ENCODE measurements around the gene AQP5.
A peak's percentile ranks its signal among the peaks of the same experiment; 100 is the strongest.
"Not testable (repeated sequence)": the region's sequence is repeated elsewhere in the genome, so short reads cannot be mapped to it uniquely, and the experiment has no call there.

Gene AQP5

GRCh38 chr12:49984476-49985359 lies 23.0 kb downstream of the AQP5 start:
- H3K36me3 Mint-ChIP-seq (ENCODE audit: low read depth) = peaks cover 17% of the 10 kb centered on the region
- no peak overlapping the region for H3K4me3 Mint-ChIP-seq
- no peak overlapping the region for H3K27ac Mint-ChIP-seq
- no peaks in the 10 kb centered on the region for H3K27me3 Mint-ChIP-seq (ENCODE audit: low read depth)
- no peaks in the 10 kb centered on the region for H3K4me1 Mint-ChIP-seq (ENCODE audit: low read depth)
- no peaks in the 10 kb centered on the region for H3K9me3 Mint-ChIP-seq

GRCh38 chr12:49985981-49986380 lies 24.3 kb downstream of the AQP5 start:
- no peak overlapping the region for H3K4me3 Mint-ChIP-seq
- no peaks in the 10 kb centered on the region for H3K4me1 Mint-ChIP-seq (ENCODE audit: low read depth)
- H3K36me3 Mint-ChIP-seq (ENCODE audit: low read depth) = peaks cover 26% of the 10 kb centered on the region
- no peaks in the 10 kb centered on the region for H3K27me3 Mint-ChIP-seq (ENCODE audit: low read depth)
- no peak overlapping the region for H3K27ac Mint-ChIP-seq
- no peaks in the 10 kb centered on the region for H3K9me3 Mint-ChIP-seq

- peaks cover 26% of the 10 kb centered on the region for H3K36me3 Mint-ChIP-seq (ENCODE audit: low read depth)
- not testable (repeated sequence) for H3K27me3 Mint-ChIP-seq (ENCODE audit: low read depth); H3K9me3 Mint-ChIP-seq; H3K4me1 Mint-ChIP-seq (ENCODE audit: low read depth); H3K27ac Mint-ChIP-seq; H3K4me3 Mint-ChIP-seq
Measured at GRCh38 chr12:49986476-49986875, 24.8 kb downstream of the AQP5 start.

GRCh38 chr12:49987625-49988303 lies 26.1 kb downstream of the AQP5 start:
- Mint-ChIP-seq H3K27ac (no peak overlapping the region), H3K27me3 (ENCODE audit: low read depth) (no peaks in the 10 kb centered on the region), H3K4me1 (ENCODE audit: low read depth) (no peaks in the 10 kb centered on the region), H3K4me3 (no peak overlapping the region), H3K9me3 (no peaks in the 10 kb centered on the region), H3K36me3 (ENCODE audit: low read depth) (peaks cover 35% of the 10 kb centered on the region)

- not testable (repeated sequence) for H3K4me1 Mint-ChIP-seq (ENCODE audit: low read depth); H3K4me3 Mint-ChIP-seq; H3K27me3 Mint-ChIP-seq (ENCODE audit: low read depth); H3K27ac Mint-ChIP-seq; H3K9me3 Mint-ChIP-seq
- peaks cover 45% of the 10 kb centered on the region for H3K36me3 Mint-ChIP-seq (ENCODE audit: low read depth)
Measured at GRCh38 chr12:49989400-49989799, 27.7 kb downstream of the AQP5 start.

GRCh38 chr12:49990273-49990672 lies 28.6 kb downstream of the AQP5 start:
- no peak overlapping the region for H3K27ac Mint-ChIP-seq

GRCh38 chr12:49998453-49998852 lies 36.8 kb downstream of the AQP5 start:
- no peaks in the 10 kb centered on the region for H3K9me3 Mint-ChIP-seq
- H3K27me3 Mint-ChIP-seq (ENCODE audit: low read depth) = no peaks in the 10 kb centered on the region
- no peak overlapping the region for H3K4me3 Mint-ChIP-seq
- H3K4me1 Mint-ChIP-seq (ENCODE audit: low read depth) = no peaks in the 10 kb centered on the region
- H3K27ac Mint-ChIP-seq = no peak overlapping the region
- peaks cover 37% of the 10 kb centered on the region for H3K36me3 Mint-ChIP-seq (ENCODE audit: low read depth)

More at GRCh38 chr12:49990273-49990672, 28.6 kb downstream of the AQP5 start:
- Mint-ChIP-seq H3K9me3 (no peaks in the 10 kb centered on the region), H3K36me3 (ENCODE audit: low read depth) (peaks cover 47% of the 10 kb centered on the region), H3K4me3 (no peak overlapping the region), H3K4me1 (ENCODE audit: low read depth) (no peaks in the 10 kb centered on the region), H3K27me3 (ENCODE audit: low read depth) (no peaks in the 10 kb centered on the region)

- H3K36me3 Mint-ChIP-seq (ENCODE audit: low read depth) = peaks cover 39% of the 10 kb centered on the region
- no peaks in the 10 kb centered on the region for H3K27me3 Mint-ChIP-seq (ENCODE audit: low read depth)
- H3K4me1 Mint-ChIP-seq (ENCODE audit: low read depth) = peaks cover 12% of the 10 kb centered on the region
- no peak overlapping the region for H3K4me3 Mint-ChIP-seq
- no peaks in the 10 kb centered on the region for H3K9me3 Mint-ChIP-seq
- no peak overlapping the region for H3K27ac Mint-ChIP-seq
Measured at GRCh38 chr12:50003595-50003994, 41.9 kb downstream of the AQP5 start.

- Mint-ChIP-seq H3K36me3 (ENCODE audit: low read depth) (peaks cover 35% of the 10 kb centered on the region), H3K27me3 (ENCODE audit: low read depth) (no peaks in the 10 kb centered on the region), H3K4me3 (no peak overlapping the region), H3K27ac (no peak overlapping the region), H3K9me3 (no peaks in the 10 kb centered on the region), H3K4me1 (ENCODE audit: low read depth) (peaks cover 16% of the 10 kb centered on the region)
Measured at GRCh38 chr12:50004696-50005095, 43.0 kb downstream of the AQP5 start.

- Mint-ChIP-seq H3K9me3 (no peaks in the 10 kb centered on the region), H3K36me3 (ENCODE audit: low read depth) (peaks cover 37% of the 10 kb centered on the region), H3K4me3 (no peak overlapping the region), H3K27ac (peak overlapping the region; percentile 31), H3K4me1 (ENCODE audit: low read depth) (peaks cover 17% of the 10 kb centered on the region), H3K27me3 (ENCODE audit: low read depth) (no peaks in the 10 kb centered on the region)
Measured at GRCh38 chr12:50005175-50005574, 43.5 kb downstream of the AQP5 start.

- H3K27me3 Mint-ChIP-seq (ENCODE audit: low read depth) = no peaks in the 10 kb centered on the region
- H3K36me3 Mint-ChIP-seq (ENCODE audit: low read depth) = peaks cover 34% of the 10 kb centered on the region
- H3K4me3 Mint-ChIP-seq = no peak overlapping the region
- H3K27ac Mint-ChIP-seq = no peak overlapping the region
- peaks cover 17% of the 10 kb centered on the region for H3K4me1 Mint-ChIP-seq (ENCODE audit: low read depth)
- H3K9me3 Mint-ChIP-seq = no peaks in the 10 kb centered on the region
Measured at GRCh38 chr12:50006280-50006679, 44.6 kb downstream of the AQP5 start.

- Mint-ChIP-seq H3K36me3 (ENCODE audit: low read depth) (peaks cover 33% of the 10 kb centered on the region), H3K4me3 (no peak overlapping the region), H3K27ac (peak overlapping the region; percentile 27), H3K27me3 (ENCODE audit: low read depth) (no peaks in the 10 kb centered on the region), H3K4me1 (ENCODE audit: low read depth) (peaks cover 17% of the 10 kb centered on the region), H3K9me3 (no peaks in the 10 kb centered on the region)
Measured at GRCh38 chr12:50006754-50007442, 45.2 kb downstream of the AQP5 start.

- Mint-ChIP-seq H3K4me3 (no peak overlapping the region), H3K4me1 (ENCODE audit: low read depth) (peaks cover 16% of the 10 kb centered on the region), H3K36me3 (ENCODE audit: low read depth) (peaks cover 25% of the 10 kb centered on the region), H3K27me3 (ENCODE audit: low read depth) (no peaks in the 10 kb centered on the region), H3K27ac (peak overlapping the region; percentile 61), H3K9me3 (no peaks in the 10 kb centered on the region)
Measured at GRCh38 chr12:50013361-50014147, 51.9 kb downstream of the AQP5 start.

- Mint-ChIP-seq H3K4me3 (no peak overlapping the region), H3K9me3 (no peaks in the 10 kb centered on the region), H3K36me3 (ENCODE audit: low read depth) (peaks cover 27% of the 10 kb centered on the region), H3K27me3 (ENCODE audit: low read depth) (no peaks in the 10 kb centered on the region), H3K4me1 (ENCODE audit: low read depth) (peaks cover 21% of the 10 kb centered on the region), H3K27ac (no peak overlapping the region)
Measured at GRCh38 chr12:50014342-50014741, 52.7 kb downstream of the AQP5 start.

All from T-helper 1 cell treated with Interleukin-12 subunit alpha and Interleukin-12 subunit beta and Interleukin-4 antibody, amounts not matched to agents 30 μg/mL and 1 μg/mL, for 36 hours (primary cell).